Retina (tissue), 1 donor: Measurements from ENCODE around the gene EIF2AK3.
"Not testable (repeated sequence)": the region's sequence is repeated elsewhere in the genome, so short reads cannot be mapped to it uniquely, and the experiment has no call there.

ENCODE experiments used
- DNase-seq: peaks from one replicate; pipeline ENCODE4 v3.0.0-alpha.2; 2016

EIF2AK3 gene

GRCh38 chr2:88591698-88592097, 35.6 kb downstream of the EIF2AK3 start:
- no peak for DNase-seq

GRCh38 chr2:88590998-88591613, 36.2 kb downstream of the EIF2AK3 start:
- DNase-seq = peak; percentile 36

GRCh38 chr2:88585969-88586368, 41.3 kb downstream of the EIF2AK3 start:
- DNase-seq = no peak

GRCh38 chr2:88582030-88582429, 45.2 kb downstream of the EIF2AK3 start:
- no peak for DNase-seq

GRCh38 chr2:88580088-88580487, 47.2 kb downstream of the EIF2AK3 start:
- DNase-seq = no peak

- no peak for DNase-seq
Observed at GRCh38 chr2:88575630-88576029, 51.6 kb downstream of the EIF2AK3 start.

- DNase-seq = no peak
Observed at GRCh38 chr2:88575051-88575450, 52.2 kb downstream of the EIF2AK3 start.

- DNase-seq = no peak
Observed at GRCh38 chr2:88574445-88574844, 52.8 kb downstream of the EIF2AK3 start.

- no peak for DNase-seq
Observed at GRCh38 chr2:88568179-88568578, 59.1 kb downstream of the EIF2AK3 start.

GRCh38 chr2:88564402-88564801, 62.9 kb downstream of the EIF2AK3 start:
- no peak for DNase-seq

GRCh38 chr2:88563129-88563528, 64.1 kb downstream of the EIF2AK3 start:
- no peak for DNase-seq

- DNase-seq = no peak
Observed at GRCh38 chr2:88561646-88562388, 65.4 kb downstream of the EIF2AK3 start.

- DNase-seq = no peak
Observed at GRCh38 chr2:88560619-88561307, 66.5 kb downstream of the EIF2AK3 start.

- no peak for DNase-seq
Observed at GRCh38 chr2:88557290-88557689, 70.0 kb downstream of the EIF2AK3 start.

- DNase-seq = no peak
Observed at GRCh38 chr2:88556026-88556425, 71.2 kb downstream of the EIF2AK3 start.

- no peak for DNase-seq
Observed at GRCh38 chr2:88554189-88554588, 73.1 kb downstream of the EIF2AK3 start.

- DNase-seq = peak; percentile 64
Observed at GRCh38 chr2:88549616-88550292, 77.5 kb downstream of the EIF2AK3 start.

- DNase-seq = not testable (repeated sequence)
Observed at GRCh38 chr2:88546291-88546690, 81.0 kb downstream of the EIF2AK3 start.

GRCh38 chr2:88545118-88545517, 82.1 kb downstream of the EIF2AK3 start:
- DNase-seq = no peak

GRCh38 chr2:88543541-88544057, 83.7 kb downstream of the EIF2AK3 start:
- no peak for DNase-seq

GRCh38 chr2:88542668-88543067, 84.6 kb downstream of the EIF2AK3 start:
- DNase-seq = no peak

GRCh38 chr2:88540346-88540745, 86.9 kb downstream of the EIF2AK3 start:
- no peak for DNase-seq

- no peak for DNase-seq
Observed at GRCh38 chr2:88538362-88538917, 88.8 kb downstream of the EIF2AK3 start.
